HFFc6 (cell line): ENCODE data around the gene AFDN. TPM values are rescaled to one million over a fixed set of nuclear protein-coding genes. Genes with fewer than 3 reads are reported as not detected.

Experiments
- DNase-seq: peaks from one replicate; pipeline ENCODE4 v3.0.0-alpha.2; 2018
- H3K27ac Mint-ChIP-seq: 2 replicates; pipeline ENCODE4 v1.8.0; 2020; ENCODE audit warnings: mild to moderate bottlenecking, mixed read lengths
- H3K27me3 Mint-ChIP-seq: 2 replicates; pipeline ENCODE4 v1.8.0; 2021; ENCODE audit warnings: mild to moderate bottlenecking, moderate library complexity, mixed read lengths; ENCODE audit not compliant: insufficient read depth
- H3K36me3 Mint-ChIP-seq: 2 replicates; pipeline ENCODE4 v1.8.0; 2021; ENCODE audit warnings: low read depth, mixed read lengths
- H3K4me1 Mint-ChIP-seq: 2 replicates; pipeline ENCODE4 v1.8.0; 2020; ENCODE audit warnings: low read depth, mixed read lengths
- H3K4me3 Mint-ChIP-seq: 2 replicates; pipeline ENCODE4 v1.8.0; 2020; ENCODE audit warnings: mild to moderate bottlenecking, moderate library complexity, mixed read lengths
- H3K9me3 Mint-ChIP-seq: 2 replicates; pipeline ENCODE4 v1.8.0; 2020; ENCODE audit warnings: mild to moderate bottlenecking, mixed read lengths
- total RNA-seq, 6 experiments: library from RNA; stranded (reverse); fragmentation: NEBNext Ultra II Directional; extraction: Animal tissue kit (Norgen Biotek cat#: 25700); gene quantifications; 2 replicates in 1 of 6; 3 replicates in 5 of 6; pipeline ENCODE4 v1.2.3, GENCODE V29; 2021
- TF ChIP-seq, protein P1 (sequence below): fragments of 200-600 bp; sonication (generic); IDR thresholded peaks from 2 replicates; pipeline ENCODE4 v1.5.0; 2021; ENCODE audit warnings: antibody characterized with exemption, mild to moderate bottlenecking

AFDN gene
- total RNA-seq, 6 experiments from 2014 or later: 16.1 to 20.3 (median 17.4) TPM

DNA sequence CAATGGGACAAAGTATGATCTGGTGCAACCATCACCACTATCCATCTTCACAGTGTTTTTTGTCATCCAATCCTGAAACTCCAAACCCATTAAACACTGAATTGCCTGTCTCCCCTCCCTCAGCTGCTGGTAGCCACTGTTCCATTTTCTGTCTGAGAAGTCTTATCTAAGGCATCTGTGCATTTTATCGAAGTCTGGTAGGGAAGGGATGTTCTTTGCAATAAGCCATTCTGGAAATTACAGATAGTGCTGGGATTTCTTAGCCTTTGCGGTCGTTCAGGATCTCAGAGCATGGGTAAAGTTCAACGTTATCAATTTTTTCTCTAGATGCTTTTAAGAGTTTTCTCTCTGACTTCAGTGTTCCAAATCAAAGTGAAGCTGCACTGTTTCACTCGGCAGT is 194.9 kb downstream of the AFDN start:
- Mint-ChIP-seq H3K4me3 (no peak overlapping the region), H3K4me1 (peaks cover 16% of the 10 kb centered on the region), H3K27me3 (peaks cover 34% of the 10 kb centered on the region), H3K36me3 (peaks cover 12% of the 10 kb centered on the region; the same call in 1 of the 2 replicates), H3K9me3 (peaks cover 9% of the 10 kb centered on the region), H3K27ac (no peak overlapping the region)
- DNase-seq: no peak
- TF ChIP-seq, protein P1, sequence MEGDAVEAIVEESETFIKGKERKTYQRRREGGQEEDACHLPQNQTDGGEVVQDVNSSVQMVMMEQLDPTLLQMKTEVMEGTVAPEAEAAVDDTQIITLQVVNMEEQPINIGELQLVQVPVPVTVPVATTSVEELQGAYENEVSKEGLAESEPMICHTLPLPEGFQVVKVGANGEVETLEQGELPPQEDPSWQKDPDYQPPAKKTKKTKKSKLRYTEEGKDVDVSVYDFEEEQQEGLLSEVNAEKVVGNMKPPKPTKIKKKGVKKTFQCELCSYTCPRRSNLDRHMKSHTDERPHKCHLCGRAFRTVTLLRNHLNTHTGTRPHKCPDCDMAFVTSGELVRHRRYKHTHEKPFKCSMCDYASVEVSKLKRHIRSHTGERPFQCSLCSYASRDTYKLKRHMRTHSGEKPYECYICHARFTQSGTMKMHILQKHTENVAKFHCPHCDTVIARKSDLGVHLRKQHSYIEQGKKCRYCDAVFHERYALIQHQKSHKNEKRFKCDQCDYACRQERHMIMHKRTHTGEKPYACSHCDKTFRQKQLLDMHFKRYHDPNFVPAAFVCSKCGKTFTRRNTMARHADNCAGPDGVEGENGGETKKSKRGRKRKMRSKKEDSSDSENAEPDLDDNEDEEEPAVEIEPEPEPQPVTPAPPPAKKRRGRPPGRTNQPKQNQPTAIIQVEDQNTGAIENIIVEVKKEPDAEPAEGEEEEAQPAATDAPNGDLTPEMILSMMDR: no peak

Other genes with a start within 250 kb of the AFDN start
- not detected for gene KIF25, start 170.8 kb downstream of the AFDN start, total RNA-seq